ENCODE results near the gene POU4F3. TPM values are rescaled to one million over a fixed set of nuclear protein-coding genes. Genes with fewer than 3 reads are reported as not detected.
A peak's percentile ranks its signal among the peaks of the same experiment; 100 is the strongest.

The POU4F3 gene
- total RNA-seq, 6 donors from 2014 or later, result 0.10 to 0.55 (median 0.30) TPM; not detected in 3

- Histone ChIP-seq H3K27ac (no peak overlapping the region), H3K27me3 (no peaks in the 10 kb centered on the region), H3K9me3 (no peaks in the 10 kb centered on the region), H3K4me3 (no peak overlapping the region), H3K4me1 (no peaks in the 10 kb centered on the region), H3K36me3 (no peaks in the 10 kb centered on the region)
- TF ChIP-seq POLR2A (IDR thresholded peaks at IDR 0.05) (no peak), CTCF (IDR thresholded peaks at IDR 0.05) (no peak), POLR2AphosphoS5 (IDR thresholded peaks at IDR 0.05) (no peak), EP300 (IDR thresholded peaks at IDR 0.05) (no peak)
- ATAC-seq (ENCODE audit: low FRiP score in 2 of 2) (no peak), DNase-seq (no peak)
Measured at GRCh38 chr5:146357126-146357525, 18.5 kb downstream of the POU4F3 start.

- no peaks in the 10 kb centered on the region for H3K4me1 ChIP-seq
- no peaks in the 10 kb centered on the region for H3K9me3 ChIP-seq
- H3K27ac ChIP-seq, result no peak overlapping the region
- H3K4me3 ChIP-seq, result no peak overlapping the region
- H3K36me3 ChIP-seq, result no peaks in the 10 kb centered on the region
- WGBS, 2 donors, result 54 to 67% methylated on average over 5 of the region's 5 CpGs
- ATAC-seq (ENCODE audit: low FRiP score in 2 of 2) (no peak), DNase-seq (no peak)
- no peaks in the 10 kb centered on the region for H3K27me3 ChIP-seq
- no peak for TF ChIP-seq CTCF (IDR thresholded peaks at IDR 0.05)
- no peak for TF ChIP-seq POLR2A (IDR thresholded peaks at IDR 0.05)
- no peak for TF ChIP-seq EP300 (IDR thresholded peaks at IDR 0.05)
- TF ChIP-seq POLR2AphosphoS5 (IDR thresholded peaks at IDR 0.05), result no peak
Measured at GRCh38 chr5:146359836-146360235, 21.2 kb downstream of the POU4F3 start.

- Histone ChIP-seq H3K27ac (no peak overlapping the region), H3K27me3 (no peaks in the 10 kb centered on the region), H3K4me1 (peaks cover 0 to 8% (median 0%) of the 10 kb centered on the region in 4 donors), H3K4me3 (no peak overlapping the region), H3K36me3 (no peaks in the 10 kb centered on the region), H3K9me3 (no peaks in the 10 kb centered on the region)
- DNase-seq (no peak), ATAC-seq (ENCODE audit: low FRiP score in 2 of 2) (no peak)
- TF ChIP-seq POLR2AphosphoS5 (IDR thresholded peaks at IDR 0.05) (no peak), POLR2A (IDR thresholded peaks at IDR 0.05) (no peak), EP300 (IDR thresholded peaks at IDR 0.05) (no peak), CTCF (IDR thresholded peaks at IDR 0.05) (no peak)
- 63% methylated on average over 7 of the region's 7 CpGs for WGBS, 2 donors
Measured at GRCh38 chr5:146363161-146363874, 24.7 kb downstream of the POU4F3 start.

- WGBS, 2 donors, result 36 to 44% methylated on average over 2 of the region's 2 CpGs
- TF ChIP-seq POLR2AphosphoS5 (IDR thresholded peaks at IDR 0.05) (no peak), CTCF (IDR thresholded peaks at IDR 0.05) (no peak), POLR2A (IDR thresholded peaks at IDR 0.05) (no peak)
- no peak for ATAC-seq (ENCODE audit: low FRiP score in 2 of 2)
- Histone ChIP-seq H3K36me3 (no peaks in the 10 kb centered on the region), H3K4me3 (no peak overlapping the region), H3K4me1 (peaks cover 0 to 8% (median 0%) of the 10 kb centered on the region in 4 donors), H3K27ac (no peak overlapping the region), H3K9me3 (no peaks in the 10 kb centered on the region), H3K27me3 (no peaks in the 10 kb centered on the region)
- DNase-seq, result no peak
Measured at GRCh38 chr5:146365618-146366017, 27.0 kb downstream of the POU4F3 start.

GRCh38 chr5:146366904-146367303 is 28.3 kb downstream of the POU4F3 start:
- H3K36me3 ChIP-seq, result no peaks in the 10 kb centered on the region
- H3K4me3 ChIP-seq, result no peak overlapping the region
- TF ChIP-seq POLR2A (IDR thresholded peaks at IDR 0.05), result no peak
- TF ChIP-seq EP300 (IDR thresholded peaks at IDR 0.05), result peak in 1 of 4 donors; percentile 65
- peak in 1 of 2 donors; percentile 50 for TF ChIP-seq POLR2AphosphoS5 (IDR thresholded peaks at IDR 0.05)
- no peak for TF ChIP-seq CTCF (IDR thresholded peaks at IDR 0.05)
- H3K9me3 ChIP-seq, result no peaks in the 10 kb centered on the region
- peaks cover 0 to 8% (median 0%) of the 10 kb centered on the region in 4 donors for H3K4me1 ChIP-seq
- WGBS, 2 donors, result 68 to 72% methylated on average over 1 of the region's 1 CpG
- ATAC-seq (ENCODE audit: low FRiP score in 2 of 2), result peak; percentile 41 to 70
- no peak overlapping the region for H3K27ac ChIP-seq
- peak in 1 of 2 donors; percentile 67 for DNase-seq
- no peaks in the 10 kb centered on the region for H3K27me3 ChIP-seq
